Body of pancreas (tissue), 4 donors: ENCODE results near the gene CDKL1. TPM values are rescaled to one million over a fixed set of nuclear protein-coding genes. Genes with fewer than 3 reads are reported as not detected.

Experiments
- ATAC-seq: fragments of 150-250 bp; one replicate; pipeline ENCODE4 v1.9.1; 2016
- DNase-seq, 4 donors: peaks; one replicate each; pipeline ENCODE4 v3.0.0-alpha.2; 2019
- H3K27ac ChIP-seq, 4 donors: fragments of 200-600 bp; sonication (generic); 1 replicate in 3 of 4; 2 replicates in 1 of 4; pipeline versions ENCODE4 v1.5.1 to v1.6.1; 2016 to 2019; ENCODE audit warnings: mild to moderate bottlenecking in 1 of 4, mixed read lengths in 1 of 4, moderate library complexity in 1 of 4
- H3K27me3 ChIP-seq, 2 donors: fragments of 200-600 bp; sonication (generic); one replicate each; pipeline ENCODE4 v1.6.0; 2016; ENCODE audit warnings: mild to moderate bottlenecking in 1 of 2
- H3K36me3 ChIP-seq, 2 donors: fragments of 200-600 bp; sonication (generic); replicated peaks in 1 of 2; 2 replicates each; pipeline ENCODE4 v1.5.1; 2016; ENCODE audit warnings: low read depth in 2 of 2; ENCODE audit not compliant: insufficient read depth in 1 of 2
- H3K4me1 ChIP-seq: fragments of 200-600 bp; sonication (generic); one replicate; pipeline ENCODE4 v1.6.0; 2016
- H3K4me3 ChIP-seq, 2 donors: fragments of 200-600 bp; sonication (generic); 1 replicate in 1 of 2; 2 replicates in 1 of 2; pipeline ENCODE4 v1.5.1; 2016 to 2019
- H3K9me3 ChIP-seq, 3 donors: fragments of 200-600 bp; sonication (generic); 1 replicate in 2 of 3; 2 replicates in 1 of 3; pipeline ENCODE4 v1.5.1; 2016
- CTCF ChIP-seq, 7 experiments: fragments of 450-650 bp in 4 of 7; fragments of 200-600 bp in 3 of 7; sonication (generic) in 3 of 7; IDR thresholded peaks; one replicate each; pipeline ENCODE4 v1.5.1; 2016 to 2019; ENCODE audit warnings: antibody characterized with exemption in 7 of 7
- POLR2A ChIP-seq, 3 donors: fragments of 450-650 bp; IDR thresholded peaks; one replicate each; pipeline ENCODE4 v1.6.1; 2016; ENCODE audit warnings: antibody characterized with exemption in 3 of 3, mild to moderate bottlenecking in 2 of 3
- WGBS, 2 donors: methylation state at CpG; one replicate each; pipeline ENCODE4 v1.1.5; 2017; 5-methylcytosine and 5-hydroxymethylcytosine counted together
- intact Hi-C: fragments of 100-400 bp; cut with DNase I; formaldehyde crosslinking; loops from one replicate; pipeline ENCODE4 v1.15.1; 2023
- total RNA-seq, 2 donors: library from RNA; depleted of rRNA; stranded (reverse); fragments of >200 nt; gene quantifications; one replicate each; pipeline ENCODE4 v1.1.0, GENCODE V29; 2016

Gene CDKL1
- total RNA-seq, 2 donors from 2014 or later = 6.2 to 7.3 TPM

- Histone ChIP-seq H3K4me3 (no peak overlapping the region), H3K36me3 (no peaks in the 10 kb centered on the region), H3K4me1 (peaks cover 14% of the 10 kb centered on the region), H3K27me3 (no peaks in the 10 kb centered on the region), H3K27ac (no peak overlapping the region), H3K9me3 (no peaks in the 10 kb centered on the region)
- DNase-seq = no peak
- 72 to 78% methylated on average over 4 of the region's 4 CpGs for WGBS, 2 donors
- no peak for ATAC-seq
- intact Hi-C loops = no loop called here
- no peak for TF ChIP-seq POLR2A (IDR thresholded peaks at IDR 0.05)
- TF ChIP-seq CTCF (IDR thresholded peaks at IDR 0.05) = no peak
These were observed 88.2 kb downstream of the CDKL1 start for GRCh38 chr14:50308363-50308915.

GRCh38 chr14:50303744-50304471, 92.8 kb downstream of the CDKL1 start:
- peak; percentile 81 for ATAC-seq
- no peaks in the 10 kb centered on the region for H3K9me3 ChIP-seq
- no peak overlapping the region for H3K27ac ChIP-seq
- TF ChIP-seq CTCF (IDR thresholded peaks at IDR 0.05) = no peak
- no peak for TF ChIP-seq POLR2A (IDR thresholded peaks at IDR 0.05)
- H3K27me3 ChIP-seq = no peaks in the 10 kb centered on the region
- intact Hi-C loops = loop anchor here (5.0 kb wide), 1 partner anchor 82 kb away; no protein-coding TSS in a partner anchor
- no peaks in the 10 kb centered on the region for H3K36me3 ChIP-seq
- 68 to 71% methylated on average over 8 of the region's 8 CpGs for WGBS, 2 donors
- no peak overlapping the region for H3K4me3 ChIP-seq
- no peaks in the 10 kb centered on the region for H3K4me1 ChIP-seq
- peak; percentile 49 to 67 (median 60) for DNase-seq

DNA sequence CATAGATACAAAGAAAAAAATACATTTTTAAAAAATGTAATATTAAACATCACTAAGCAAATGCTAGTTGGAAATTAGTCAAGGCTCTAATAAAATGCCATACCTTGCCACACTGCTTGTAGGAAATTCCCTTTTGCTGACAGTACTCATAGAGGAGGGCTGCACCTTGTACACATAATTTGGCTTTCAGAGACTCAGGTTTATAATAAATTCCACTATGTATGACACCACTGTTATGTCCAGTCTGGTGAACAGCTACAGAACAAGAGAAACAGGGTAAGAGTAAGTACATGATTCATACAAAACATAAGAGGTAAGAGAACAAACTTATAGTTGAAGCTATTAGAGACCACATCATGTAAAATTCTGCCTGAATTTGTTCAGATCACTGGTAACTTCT, 94.8 kb downstream of the CDKL1 start:
- ATAC-seq = no peak
- Histone ChIP-seq H3K4me1 (no peaks in the 10 kb centered on the region), H3K27ac (no peak overlapping the region), H3K36me3 (no peaks in the 10 kb centered on the region), H3K4me3 (no peak overlapping the region), H3K27me3 (no peaks in the 10 kb centered on the region), H3K9me3 (no peaks in the 10 kb centered on the region)
- intact Hi-C loops = loop anchor here (5.0 kb wide), 1 partner anchor 80 kb away; no protein-coding TSS in a partner anchor
- TF ChIP-seq POLR2A (IDR thresholded peaks at IDR 0.05) = no peak
- no peak for TF ChIP-seq CTCF (IDR thresholded peaks at IDR 0.05)
- no peak for DNase-seq

DNA sequence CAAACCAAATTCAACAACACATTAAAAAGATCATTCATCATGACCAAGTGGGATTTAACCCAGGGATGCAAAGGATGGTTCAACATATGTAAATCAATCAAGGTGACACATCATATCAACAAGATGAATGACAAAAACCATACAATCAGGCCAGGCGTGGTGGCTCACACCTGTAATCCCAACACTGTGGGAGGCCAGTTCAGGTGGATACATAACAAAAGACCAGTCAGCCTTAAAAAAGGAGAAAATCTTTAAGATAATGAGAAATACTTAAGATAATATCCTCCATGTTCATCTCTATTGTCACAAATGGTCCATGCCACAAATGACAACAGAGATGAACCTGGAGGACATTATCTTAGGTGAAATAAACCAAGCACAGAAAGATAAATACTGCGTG, 97.1 kb downstream of the CDKL1 start:
- Histone ChIP-seq H3K36me3 (no peaks in the 10 kb centered on the region), H3K4me1 (no peaks in the 10 kb centered on the region), H3K27ac (no peak overlapping the region), H3K4me3 (no peak overlapping the region), H3K9me3 (no peaks in the 10 kb centered on the region), H3K27me3 (no peaks in the 10 kb centered on the region)
- DNase-seq (no peak), ATAC-seq (no peak)
- TF ChIP-seq CTCF (IDR thresholded peaks at IDR 0.05) (no peak), POLR2A (IDR thresholded peaks at IDR 0.05) (no peak)
- intact Hi-C loops = no loop called here
- WGBS, 2 donors = 93 to 100% methylated on average over 2 of the region's 2 CpGs

DNA sequence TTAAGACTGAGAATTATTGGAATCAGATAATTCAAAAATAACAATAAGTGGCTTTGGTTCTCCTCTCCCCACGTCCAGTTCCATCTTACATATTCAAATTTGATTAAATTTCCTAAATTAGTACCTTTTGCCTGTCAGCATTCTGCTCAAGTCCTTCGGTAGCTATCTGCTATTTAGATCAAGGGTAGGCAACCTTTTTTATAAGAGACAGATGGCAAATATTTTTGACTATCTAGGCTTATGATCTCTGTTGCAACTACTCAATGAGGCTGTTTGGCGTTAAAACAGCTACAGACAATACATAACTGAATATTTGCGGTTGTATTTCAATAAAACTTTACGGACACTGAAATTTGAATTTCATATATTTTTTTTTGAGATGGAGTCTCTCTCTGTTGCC, 106.4 kb downstream of the CDKL1 start:
- Histone ChIP-seq H3K4me3 (no peak overlapping the region), H3K27me3 (no peaks in the 10 kb centered on the region), H3K36me3 (peaks cover 0 to 3% of the 10 kb centered on the region in 2 donors), H3K4me1 (no peaks in the 10 kb centered on the region), H3K9me3 (no peaks in the 10 kb centered on the region), H3K27ac (no peak overlapping the region)
- no peak for DNase-seq
- WGBS, 2 donors = 78 to 85% methylated on average over 5 of the region's 5 CpGs
- TF ChIP-seq POLR2A (IDR thresholded peaks at IDR 0.05) = no peak
- no peak for TF ChIP-seq CTCF (IDR thresholded peaks at IDR 0.05)
- no peak for ATAC-seq
- intact Hi-C loops = no loop called here
